Sigmoid colon (tissue), 7 donors: Measurements from ENCODE around the gene SARS2. TPM values are rescaled to one million over a fixed set of nuclear protein-coding genes. Genes with fewer than 3 reads are reported as not detected.
"Not testable (repeated sequence)": the region's sequence is repeated elsewhere in the genome, so short reads cannot be mapped to it uniquely, and the experiment has no call there.

Experiments used
- DNase-seq: peaks from one replicate; pipeline ENCODE4 v3.0.0-alpha.2; 2019
- H3K27ac ChIP-seq, 4 donors: fragments of 200-600 bp; sonication (generic); one replicate each; pipeline ENCODE4 v1.5.1; 2016 to 2019; ENCODE audit warnings: mild to moderate bottlenecking in 1 of 4
- H3K27me3 ChIP-seq, 3 donors: fragments of 200-600 bp; sonication (generic); one replicate each; pipeline ENCODE4 v1.5.1; 2019; ENCODE audit warnings: mild to moderate bottlenecking in 1 of 3
- H3K36me3 ChIP-seq, 4 donors: fragments of 200-600 bp; sonication (generic); one replicate each; pipeline ENCODE4 v1.5.1; 2016 to 2019
- H3K4me1 ChIP-seq, 4 donors: fragments of 200-600 bp; sonication (generic); one replicate each; pipeline ENCODE4 v1.5.1; 2017 to 2019
- H3K4me3 ChIP-seq, 4 donors: fragments of 200-600 bp; sonication (generic); one replicate each; pipeline ENCODE4 v1.5.1; 2017 to 2019; ENCODE audit warnings: mild to moderate bottlenecking in 2 of 4, moderate library complexity in 1 of 4
- H3K9me3 ChIP-seq, 4 donors: fragments of 200-600 bp in 3 of 4; sonication (generic) in 3 of 4; one replicate each; pipeline versions ENCODE4 v1.5.1 to v1.6.1; 2013 to 2019
- CTCF ChIP-seq, 4 experiments: fragments of 450-650 bp in 3 of 4; fragments of 200-600 bp in 1 of 4; IDR thresholded peaks; one replicate each; pipeline ENCODE4 v1.5.1; 2016 to 2019; ENCODE audit warnings: antibody characterized with exemption in 4 of 4, mild to moderate bottlenecking in 3 of 4, moderate library complexity in 2 of 4
- EP300 ChIP-seq, 4 donors: sonication (generic); formaldehyde crosslinking; IDR thresholded peaks; one replicate each; pipeline ENCODE4 v1.6.1; 2017; ENCODE audit warnings: antibody characterized with exemption in 4 of 4
- POLR2A ChIP-seq, 2 donors: fragments of 450-650 bp; IDR thresholded peaks; one replicate each; pipeline ENCODE4 v1.6.1; 2016; ENCODE audit warnings: antibody characterized with exemption in 2 of 2, mild to moderate bottlenecking in 2 of 2, moderate library complexity in 2 of 2
- POLR2AphosphoS5 ChIP-seq, 4 donors: sonication (generic); formaldehyde crosslinking; IDR thresholded peaks; one replicate each; pipeline ENCODE4 v1.6.1; 2017; ENCODE audit warnings: antibody characterized with exemption in 4 of 4
- WGBS, 2 donors: extraction: QIAGEN DNeasy Blood & Tissue Kit; methylation state at CpG; one replicate each; pipeline ENCODE4 v1.1.7; 2013; 5-methylcytosine and 5-hydroxymethylcytosine counted together
- intact Hi-C: fragments of 100-400 bp; cut with DNase I; formaldehyde crosslinking; loops from one replicate; pipeline ENCODE4 v1.15.1; 2023
- polyA plus RNA-seq, 3 donors: library from polyadenylated mRNA; stranded (reverse); fragments of 200-250 nt; gene quantifications; one replicate each; pipeline ENCODE4 v1.2.3, GENCODE V29; 2013
- total RNA-seq, 4 donors: library from RNA; depleted of rRNA; stranded (reverse); fragments of >200 nt; gene quantifications; one replicate each; pipeline ENCODE4 v1.1.0, GENCODE V29; 2016
- donor health status: healthy with polysubstance abuse.
- donor health status: Bipolar disorder and iron deficiency.
- donor health status: healthy.

The SARS2 gene
- total and polyA plus RNA-seq, 7 donors, result 7.4 to 38.9 (median 15.3) TPM

GRCh38 chr19:38975861-38976271, 45.3 kb upstream of the SARS2 start:
- Histone ChIP-seq H3K4me1 (peaks cover 0 to 24% (median 21%) of the 10 kb centered on the region in 4 donors), H3K27ac (peak overlapping the region; percentile 85 to 96 (median 90)), H3K27me3 (no peaks in the 10 kb centered on the region), H3K9me3 (no peaks in the 10 kb centered on the region), H3K36me3 (no peaks in the 10 kb centered on the region), H3K4me3 (peak overlapping the region; percentile 56 to 68 (median 64))
- TF ChIP-seq POLR2A (IDR thresholded peaks at IDR 0.05), result no peak
- TF ChIP-seq POLR2AphosphoS5 (IDR thresholded peaks at IDR 0.05), result no peak
- WGBS, 2 donors, result 5 to 15% methylated on average over 22 of the region's 22 CpGs
- intact Hi-C loops, result loop anchor here (2.0 kb wide), 1 partner anchor 13 kb away; no protein-coding TSS in a partner anchor
- DNase-seq, result no peak

GRCh38 chr19:38975214-38975860, 44.8 kb upstream of the SARS2 start, which contains the start of gene FBXO17:
Gene FBXO17, minus strand, starts transcription at chr19:38975742. Its CDS starts 25,423 bp downstream, at chr19:38950319.
- H3K4me3 ChIP-seq, result peak within 1 kb of the TSS; percentile 56 to 68 (median 64)
- no peaks in the 10 kb centered on the region for H3K9me3 ChIP-seq
- H3K4me1 ChIP-seq, result peaks cover 0 to 24% (median 21%) of the 10 kb centered on the region in 4 donors
- peak within 1 kb of the TSS; percentile 85 to 96 (median 90) for H3K27ac ChIP-seq
- H3K36me3 ChIP-seq, result no peaks in the 10 kb centered on the region
- H3K27me3 ChIP-seq, result no peaks in the 10 kb centered on the region
- TF ChIP-seq POLR2AphosphoS5 (IDR thresholded peaks at IDR 0.05), result peak in 2 of 4 donors; percentile 33 to 54
- no peak for TF ChIP-seq EP300 (IDR thresholded peaks at IDR 0.05)
- peak in 1 of 2 donors; percentile 21 for TF ChIP-seq POLR2A (IDR thresholded peaks at IDR 0.05)
- peak; percentile 81 for DNase-seq
- WGBS, 2 donors, result 5 to 7% methylated on average over 63 of the region's 63 CpGs
- intact Hi-C loops, result no loop called here

GRCh38 chr19:38974624-38975213, 44.2 kb upstream of the SARS2 start:
- no peaks in the 10 kb centered on the region for H3K36me3 ChIP-seq
- H3K27ac ChIP-seq, result peak overlapping the region; percentile 85 to 96 (median 90)
- peak overlapping the region; percentile 56 to 68 (median 64) for H3K4me3 ChIP-seq
- peaks cover 0 to 24% (median 21%) of the 10 kb centered on the region in 4 donors for H3K4me1 ChIP-seq
- no peak for DNase-seq
- TF ChIP-seq EP300 (IDR thresholded peaks at IDR 0.05), result no peak
- TF ChIP-seq POLR2AphosphoS5 (IDR thresholded peaks at IDR 0.05), result no peak
- no peak for TF ChIP-seq CTCF (IDR thresholded peaks at IDR 0.05)
- TF ChIP-seq POLR2A (IDR thresholded peaks at IDR 0.05), result no peak
- H3K27me3 ChIP-seq, result no peaks in the 10 kb centered on the region
- no peaks in the 10 kb centered on the region for H3K9me3 ChIP-seq
- WGBS, 2 donors, result 54 to 63% methylated on average over 19 of the region's 19 CpGs
- intact Hi-C loops, result no loop called here

- Histone ChIP-seq H3K9me3 (no peaks in the 10 kb centered on the region), H3K4me1 (peaks cover 0 to 21% (median 18%) of the 10 kb centered on the region in 4 donors), H3K36me3 (peaks cover 0 to 7% (median under 1%) of the 10 kb centered on the region in 4 donors), H3K4me3 (no peak overlapping the region), H3K27ac (no peak overlapping the region), H3K27me3 (no peaks in the 10 kb centered on the region)
- WGBS, 2 donors, result 81 to 88% methylated on average over 2 of the region's 2 CpGs
- TF ChIP-seq POLR2A (IDR thresholded peaks at IDR 0.05) (no peak), CTCF (IDR thresholded peaks at IDR 0.05) (no peak), POLR2AphosphoS5 (IDR thresholded peaks at IDR 0.05) (no peak), EP300 (IDR thresholded peaks at IDR 0.05) (no peak)
- DNase-seq, result no peak
- intact Hi-C loops, result no loop called here
These were observed 41.1 kb upstream of the SARS2 start for GRCh38 chr19:38971672-38972071.

- H3K27me3 ChIP-seq, result no peaks in the 10 kb centered on the region
- H3K36me3 ChIP-seq, result peaks cover 0 to 7% (median 3%) of the 10 kb centered on the region in 4 donors
- 77 to 86% methylated on average over 12 of the region's 12 CpGs for WGBS, 2 donors
- H3K9me3 ChIP-seq, result no peaks in the 10 kb centered on the region
- H3K4me3 ChIP-seq, result no peak overlapping the region
- TF ChIP-seq POLR2A (IDR thresholded peaks at IDR 0.05) (no peak), EP300 (IDR thresholded peaks at IDR 0.05) (no peak), CTCF (IDR thresholded peaks at IDR 0.05) (no peak), POLR2AphosphoS5 (IDR thresholded peaks at IDR 0.05) (no peak)
- DNase-seq, result no peak
- H3K4me1 ChIP-seq, result peaks cover 0 to 13% (median 11%) of the 10 kb centered on the region in 4 donors
- H3K27ac ChIP-seq, result no peak overlapping the region
- intact Hi-C loops, result no loop called here
These were observed 40.3 kb upstream of the SARS2 start for GRCh38 chr19:38970664-38971532.

GRCh38 chr19:38966149-38966548, 35.6 kb upstream of the SARS2 start:
- H3K36me3 ChIP-seq, result peaks cover 0 to 12% (median 3%) of the 10 kb centered on the region in 4 donors
- H3K4me3 ChIP-seq, H3K9me3 ChIP-seq, intact Hi-C loops, H3K4me1 ChIP-seq, DNase-seq, H3K27ac ChIP-seq, H3K27me3 ChIP-seq: not testable (repeated sequence)
- 91 to 96% methylated on average over 5 of the region's 5 CpGs for WGBS, 2 donors
